ENCODE results near the gene SULT1A2.
A peak's percentile ranks its signal among the peaks of the same experiment; 100 is the strongest.
"Not testable (repeated sequence)": the region's sequence is repeated elsewhere in the genome, so short reads cannot be mapped to it uniquely, and the experiment has no call there.

Gene SULT1A2

DNA sequence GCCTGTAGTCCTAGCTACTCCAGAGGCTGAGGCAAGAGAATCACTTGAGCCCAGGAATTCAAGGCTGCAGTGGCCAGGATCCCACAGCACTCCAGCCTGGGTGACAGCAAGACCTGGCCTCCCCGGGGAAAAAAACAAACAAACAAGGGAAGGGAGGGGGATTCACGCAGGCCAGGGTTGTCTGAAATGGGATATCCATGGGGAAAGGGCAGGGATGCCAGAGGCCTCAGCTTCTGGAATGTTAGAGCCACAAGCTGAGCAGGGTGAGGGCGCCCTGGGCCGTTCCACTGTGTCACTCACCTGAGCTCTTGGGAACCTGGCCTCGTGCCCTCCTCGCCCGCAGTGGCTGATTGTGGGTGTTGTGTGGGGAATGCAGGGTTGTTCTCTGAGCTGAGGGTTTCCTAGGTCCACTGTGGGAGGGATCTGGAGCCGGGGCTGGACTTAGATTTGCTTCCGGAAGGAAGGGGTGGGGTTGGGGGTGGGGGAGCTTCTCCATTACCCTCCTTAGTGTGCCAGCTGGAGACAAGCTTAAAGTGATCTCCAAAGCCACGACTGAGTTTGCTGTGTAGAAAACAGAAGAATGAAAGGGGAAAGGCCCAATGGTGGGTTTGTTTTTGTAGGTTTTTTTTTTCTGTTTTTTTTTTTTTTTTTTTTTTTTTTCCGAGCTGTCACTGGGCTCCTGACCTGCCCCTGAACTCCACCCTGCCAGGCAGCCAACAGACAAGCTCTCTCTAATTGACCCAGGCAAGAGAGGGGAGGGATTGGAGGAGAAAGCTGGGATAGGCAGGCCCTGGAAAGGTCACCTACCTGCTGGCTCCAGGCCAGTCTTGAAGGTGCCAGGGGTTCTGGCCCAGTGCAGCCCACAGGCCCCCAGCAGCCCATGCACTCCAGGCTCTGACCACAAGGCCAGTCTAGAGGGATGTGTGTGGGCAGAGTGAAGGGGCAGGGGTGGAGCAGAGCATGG lies 13.1 kb upstream of the SULT1A2 start, which contains the start of gene SULT1A1:
TSS of gene SULT1A1 (minus strand) at position 414 of the 964 bp plus-strand sequence. CDS start 1,189 bp downstream, outside the sequence.
- peak within 1 kb of the TSS in 1 of 2 donors; percentile 33 for H3K4me3 ChIP-seq (replicated peaks in 1 of 2; ENCODE audit: low read depth in 2 of 2, low read length in 2 of 2)
- TF ChIP-seq, protein P1, sequence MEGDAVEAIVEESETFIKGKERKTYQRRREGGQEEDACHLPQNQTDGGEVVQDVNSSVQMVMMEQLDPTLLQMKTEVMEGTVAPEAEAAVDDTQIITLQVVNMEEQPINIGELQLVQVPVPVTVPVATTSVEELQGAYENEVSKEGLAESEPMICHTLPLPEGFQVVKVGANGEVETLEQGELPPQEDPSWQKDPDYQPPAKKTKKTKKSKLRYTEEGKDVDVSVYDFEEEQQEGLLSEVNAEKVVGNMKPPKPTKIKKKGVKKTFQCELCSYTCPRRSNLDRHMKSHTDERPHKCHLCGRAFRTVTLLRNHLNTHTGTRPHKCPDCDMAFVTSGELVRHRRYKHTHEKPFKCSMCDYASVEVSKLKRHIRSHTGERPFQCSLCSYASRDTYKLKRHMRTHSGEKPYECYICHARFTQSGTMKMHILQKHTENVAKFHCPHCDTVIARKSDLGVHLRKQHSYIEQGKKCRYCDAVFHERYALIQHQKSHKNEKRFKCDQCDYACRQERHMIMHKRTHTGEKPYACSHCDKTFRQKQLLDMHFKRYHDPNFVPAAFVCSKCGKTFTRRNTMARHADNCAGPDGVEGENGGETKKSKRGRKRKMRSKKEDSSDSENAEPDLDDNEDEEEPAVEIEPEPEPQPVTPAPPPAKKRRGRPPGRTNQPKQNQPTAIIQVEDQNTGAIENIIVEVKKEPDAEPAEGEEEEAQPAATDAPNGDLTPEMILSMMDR (IDR thresholded peaks at IDR 0.05; ENCODE audit: low read depth, low read length), result no peak
- DNase-seq (ENCODE audit: low read depth in 2 of 2), result peak; percentile 6 to 72

DNA sequence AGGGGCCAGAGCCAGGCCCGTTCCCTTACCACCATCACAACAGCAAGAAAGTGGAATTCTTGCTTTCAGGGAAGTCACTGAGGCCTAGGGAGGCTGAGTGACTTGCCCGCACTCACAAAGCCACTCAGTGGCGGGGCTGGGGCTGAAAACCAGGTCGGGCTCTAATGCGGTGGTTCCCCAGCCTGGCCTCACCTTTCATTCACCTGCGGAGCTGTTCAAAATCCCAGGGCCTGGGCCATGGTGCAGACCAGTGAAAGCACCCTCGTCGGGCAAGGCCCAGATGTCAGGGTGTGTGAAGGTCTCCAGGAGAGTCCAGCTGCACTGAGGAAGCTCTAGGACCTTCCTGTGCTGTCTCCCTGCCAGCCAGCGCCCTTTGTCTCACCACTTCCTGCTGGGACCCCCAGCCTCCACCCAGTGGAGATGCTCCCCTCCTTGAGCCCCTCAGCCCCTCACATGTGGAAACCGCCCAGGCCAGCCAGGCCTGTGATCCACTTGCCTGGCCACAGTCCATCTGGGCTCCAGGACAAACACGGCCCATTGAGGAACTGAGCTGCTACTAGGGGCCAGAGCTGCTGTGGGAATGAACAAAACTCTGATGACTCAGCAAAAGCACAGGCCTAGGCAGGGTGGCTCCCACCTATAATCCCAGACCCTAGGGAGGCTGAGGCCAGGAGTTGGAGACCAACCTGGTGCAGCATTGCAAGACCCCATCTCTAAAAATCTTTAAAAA lies 12.2 kb upstream of the SULT1A2 start:
- H3K4me3 ChIP-seq (replicated peaks in 1 of 2; ENCODE audit: low read depth in 2 of 2, low read length in 2 of 2), result peak overlapping the region in 1 of 2 donors; percentile 33
- DNase-seq (ENCODE audit: low read depth in 2 of 2), result peak in 1 of 2 donors; percentile 34

DNA sequence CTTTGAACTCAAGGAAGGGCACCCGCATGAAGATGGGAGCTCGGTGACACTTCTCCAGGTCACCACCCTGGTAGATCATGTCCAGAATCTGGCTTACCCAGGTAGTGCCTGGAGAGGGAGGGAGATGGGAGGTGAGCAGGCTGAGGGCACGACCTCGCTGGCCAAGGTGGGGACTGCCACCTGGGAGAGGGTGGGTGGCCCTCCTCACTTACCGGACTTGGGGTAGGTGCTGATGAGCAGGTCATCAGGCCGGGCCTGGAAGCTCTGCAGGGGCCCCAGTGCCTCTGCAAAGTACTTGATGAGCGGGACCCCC lies 11.6 kb upstream of the SULT1A2 start:
- H3K4me3 ChIP-seq (replicated peaks in 1 of 2; ENCODE audit: low read depth in 2 of 2, low read length in 2 of 2); DNase-seq (ENCODE audit: low read depth in 2 of 2): not testable (repeated sequence)

DNA sequence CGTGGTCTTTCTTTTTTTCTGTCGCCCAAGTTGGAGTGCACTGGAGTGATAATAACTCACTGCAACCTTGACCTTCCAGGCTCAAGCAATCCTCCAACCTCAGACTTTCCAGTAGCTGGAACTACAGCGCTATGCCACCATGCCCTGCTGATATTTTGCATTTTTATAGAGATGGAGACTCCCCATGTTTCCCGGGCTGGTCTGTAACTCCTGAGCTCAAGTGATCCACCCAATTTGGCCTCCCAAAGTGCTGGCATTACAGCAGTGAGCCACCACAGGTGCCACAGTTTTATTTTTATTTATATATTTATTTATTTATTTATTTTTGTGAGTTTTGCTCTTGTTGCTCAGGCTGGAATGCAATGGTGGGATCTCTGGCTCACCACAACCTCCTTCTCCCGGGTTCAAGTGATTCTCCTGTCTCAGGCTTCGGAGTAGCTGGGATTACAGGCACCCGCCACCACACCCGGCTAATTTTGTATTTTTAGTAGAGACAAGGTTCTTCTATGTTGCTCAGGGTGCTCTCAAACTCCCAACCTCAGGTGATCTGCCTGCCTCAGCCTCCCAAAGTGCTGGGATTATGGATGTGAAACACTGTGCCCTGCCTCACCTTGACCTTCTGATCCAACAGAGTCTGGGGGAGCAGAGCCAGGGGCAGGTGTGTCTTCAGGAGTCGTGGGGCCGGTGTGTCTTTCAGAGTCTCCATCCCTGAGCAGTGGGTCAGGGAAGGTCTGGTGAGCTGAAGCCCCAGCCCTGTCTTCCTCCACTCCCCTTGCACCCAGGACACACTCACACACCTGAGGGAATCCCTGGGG lies 11.0 kb upstream of the SULT1A2 start:
- not testable (repeated sequence) for DNase-seq (ENCODE audit: low read depth in 2 of 2); H3K4me3 ChIP-seq (replicated peaks in 1 of 2; ENCODE audit: low read depth in 2 of 2, low read length in 2 of 2)

DNA sequence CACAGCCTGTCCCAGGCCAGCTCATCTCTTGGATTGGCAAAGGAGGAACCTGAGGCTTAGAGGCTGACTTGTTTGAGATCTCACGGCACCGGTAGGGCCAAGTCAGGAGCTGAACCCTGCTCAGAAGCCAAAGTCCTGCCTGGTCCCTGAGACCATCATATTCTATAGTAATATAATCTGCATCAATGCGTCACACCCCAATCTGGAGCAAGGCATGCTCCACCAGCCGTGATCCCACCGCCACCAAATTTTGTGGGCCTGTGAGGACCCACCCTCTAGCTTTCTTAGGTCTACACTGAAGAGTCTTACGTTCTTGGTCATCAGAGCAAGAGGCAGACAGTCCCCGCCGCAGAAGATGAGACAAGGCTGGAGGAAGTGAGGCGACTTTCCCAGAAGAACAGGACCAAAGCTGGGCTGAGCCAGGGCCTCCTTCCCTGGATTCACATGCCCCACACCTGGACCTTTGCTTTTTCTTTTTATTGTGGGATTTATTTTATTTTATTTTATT lies 10.3 kb upstream of the SULT1A2 start:
- no peak overlapping the region for H3K4me3 ChIP-seq (replicated peaks in 1 of 2; ENCODE audit: low read depth in 2 of 2, low read length in 2 of 2)
- TF ChIP-seq, protein P1 (IDR thresholded peaks at IDR 0.05; ENCODE audit: low read depth, low read length), result no peak
- no peak for DNase-seq (ENCODE audit: low read depth in 2 of 2)

DNA sequence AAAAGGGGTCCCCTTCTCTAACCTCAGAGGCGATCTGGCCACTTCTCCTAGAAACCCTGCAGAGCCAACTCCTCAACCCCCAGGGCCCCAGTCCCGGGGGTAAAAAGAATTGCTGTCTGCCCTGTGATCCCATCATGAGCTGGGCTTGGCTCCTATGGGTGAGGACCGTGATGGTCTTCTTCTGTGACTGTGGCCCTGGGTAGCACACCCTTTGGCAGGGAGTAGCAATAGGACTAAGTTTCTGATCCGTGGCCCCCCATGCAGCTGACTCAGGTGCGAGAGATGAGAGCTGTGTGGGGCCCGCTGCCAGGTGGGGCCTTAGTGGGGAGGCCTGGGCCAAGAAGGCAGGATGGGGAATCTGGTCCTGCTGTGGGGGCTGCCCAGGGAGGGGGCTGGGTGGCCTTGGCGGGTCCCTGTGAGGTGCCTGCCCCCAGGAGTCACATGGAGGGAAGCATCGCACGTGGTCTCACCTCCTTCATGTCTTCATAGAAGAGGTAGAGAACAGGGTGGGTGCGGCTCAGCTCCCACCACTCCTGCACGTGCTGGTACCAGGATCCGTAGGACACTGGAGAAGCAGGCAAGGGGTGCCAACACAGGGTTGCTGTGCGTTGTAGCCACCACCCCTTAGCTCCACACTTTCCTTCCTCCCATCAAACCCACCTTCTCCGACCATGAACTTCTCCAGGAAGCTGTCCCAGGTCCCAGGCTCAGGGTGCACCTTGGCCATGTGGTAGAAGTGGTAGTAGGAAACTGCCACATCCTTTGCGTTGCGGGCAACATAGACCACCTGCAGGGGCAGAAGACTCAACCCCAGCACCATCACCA lies 9.7 kb upstream of the SULT1A2 start:
- DNase-seq (ENCODE audit: low read depth in 2 of 2), result no peak
- TF ChIP-seq, protein P1 (IDR thresholded peaks at IDR 0.05; ENCODE audit: low read depth, low read length), result no peak
- H3K4me3 ChIP-seq (replicated peaks in 1 of 2; ENCODE audit: low read depth in 2 of 2, low read length in 2 of 2), result no peak overlapping the region

DNA sequence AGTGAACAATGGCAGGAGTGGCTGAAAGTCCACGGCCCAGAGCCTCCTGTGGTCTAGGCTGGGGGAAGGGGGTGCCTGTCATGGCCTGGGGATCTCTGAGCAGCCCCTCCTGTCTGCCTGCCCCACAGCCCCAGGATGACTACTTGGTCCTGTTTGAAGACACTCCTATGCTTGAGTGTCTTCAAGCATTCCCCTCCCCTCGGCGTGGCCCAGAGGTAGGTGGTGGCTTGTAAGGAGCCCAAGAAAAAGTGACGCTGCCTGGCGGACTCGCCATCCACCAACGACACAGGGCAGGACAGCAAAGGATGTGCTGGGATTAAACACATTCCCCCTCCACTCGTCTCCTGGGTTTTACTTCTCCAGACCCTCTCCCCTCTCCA lies 7.3 kb upstream of the SULT1A2 start:
- TF ChIP-seq, protein P1 (IDR thresholded peaks at IDR 0.05; ENCODE audit: low read depth, low read length), result no peak
- DNase-seq (ENCODE audit: low read depth in 2 of 2), result no peak
- H3K4me3 ChIP-seq (replicated peaks in 1 of 2; ENCODE audit: low read depth in 2 of 2, low read length in 2 of 2), result no peak overlapping the region
